Fibroblast of upper back skin (primary cell): ENCODE results near the gene SPOCK3.
"Not testable (repeated sequence)": the region's sequence is repeated elsewhere in the genome, so short reads cannot be mapped to it uniquely, and the experiment has no call there.

Experiments
- DNase-seq: peaks from one replicate; pipeline ENCODE4 v3.0.0-alpha.2; 2013

Gene SPOCK3

DNA sequence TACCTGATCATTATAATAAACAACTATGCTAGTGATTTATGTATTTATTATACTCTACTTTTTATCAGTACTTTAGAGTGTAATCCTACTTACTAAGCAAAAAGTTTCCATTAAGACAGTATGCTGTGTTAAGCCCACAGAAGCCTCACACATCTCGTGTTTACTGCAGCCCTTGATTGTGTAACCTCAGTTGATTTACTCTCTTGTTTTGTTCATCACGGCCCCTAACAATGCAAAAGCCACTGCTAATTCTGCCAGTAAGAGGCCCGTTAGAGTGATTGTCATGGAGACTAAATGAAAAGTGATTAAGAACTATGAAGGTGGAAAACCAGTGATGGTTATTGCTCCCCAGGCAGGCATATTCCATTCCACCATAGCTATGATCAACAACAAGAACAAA lies 436.2 kb downstream of the SPOCK3 start:
- no peak for DNase-seq

- no peak for DNase-seq
Measured at GRCh38 chr4:166777760-166778159, 456.5 kb downstream of the SPOCK3 start.

DNA sequence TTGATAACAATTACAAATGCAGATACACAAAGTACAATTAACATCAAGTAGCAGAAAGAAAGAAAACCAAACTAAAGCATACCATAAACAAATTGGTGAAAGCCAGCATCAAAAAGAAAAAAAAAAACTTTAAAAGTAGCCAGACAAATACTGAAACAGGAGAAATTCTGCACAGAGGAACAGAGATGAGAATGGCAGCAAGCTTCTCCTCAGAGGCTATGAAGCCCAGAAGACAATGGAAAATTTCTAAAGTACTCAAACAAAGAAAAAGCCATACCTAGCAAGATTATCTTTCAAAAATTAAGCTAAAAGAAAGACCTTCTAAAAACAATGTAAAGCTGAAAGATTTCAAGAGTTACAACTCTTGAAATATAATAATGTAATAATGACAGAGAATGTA lies 471.3 kb downstream of the SPOCK3 start:
- no peak for DNase-seq

DNA sequence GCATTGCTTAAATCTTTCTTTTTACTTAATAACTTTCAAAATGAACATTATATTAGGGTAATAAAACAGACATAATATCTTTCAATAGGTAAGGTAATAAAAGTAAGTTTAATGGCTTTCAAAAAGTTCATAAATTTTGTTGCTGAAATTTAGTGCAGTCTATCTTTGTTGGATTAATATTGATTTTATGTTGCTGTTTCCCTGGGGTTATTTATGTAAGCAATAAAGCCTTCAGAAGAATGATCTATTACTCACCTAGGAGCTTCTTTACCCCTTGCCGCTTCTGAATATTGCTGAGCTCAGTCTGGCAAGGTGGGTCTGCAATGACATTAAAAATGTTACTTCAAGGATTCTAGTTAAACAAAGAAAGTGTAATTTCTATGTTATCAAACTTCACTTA lies 492.6 kb downstream of the SPOCK3 start:
- no peak for DNase-seq

DNA sequence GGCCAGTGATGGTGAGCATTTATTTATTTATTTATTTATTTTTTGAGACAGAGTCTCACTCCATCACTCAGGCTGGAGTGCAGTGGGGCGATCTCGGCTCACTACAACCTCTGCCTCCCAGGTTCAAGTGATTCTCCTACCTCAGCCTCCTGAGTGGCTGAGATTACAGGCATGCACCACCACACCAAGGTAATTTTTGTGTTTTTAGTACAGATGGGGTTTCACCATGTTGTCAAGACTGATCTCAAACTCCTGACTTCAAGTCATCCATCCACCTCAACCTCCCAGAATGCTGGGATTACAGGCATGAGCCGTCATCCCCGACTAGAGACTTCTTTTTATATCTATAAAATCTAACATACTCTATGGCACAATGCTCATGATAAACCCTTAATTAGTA lies 495.1 kb downstream of the SPOCK3 start:
- DNase-seq: not testable (repeated sequence)

- DNase-seq: no peak
Measured at GRCh38 chr4:166737430-166737829, 496.9 kb downstream of the SPOCK3 start.

DNA sequence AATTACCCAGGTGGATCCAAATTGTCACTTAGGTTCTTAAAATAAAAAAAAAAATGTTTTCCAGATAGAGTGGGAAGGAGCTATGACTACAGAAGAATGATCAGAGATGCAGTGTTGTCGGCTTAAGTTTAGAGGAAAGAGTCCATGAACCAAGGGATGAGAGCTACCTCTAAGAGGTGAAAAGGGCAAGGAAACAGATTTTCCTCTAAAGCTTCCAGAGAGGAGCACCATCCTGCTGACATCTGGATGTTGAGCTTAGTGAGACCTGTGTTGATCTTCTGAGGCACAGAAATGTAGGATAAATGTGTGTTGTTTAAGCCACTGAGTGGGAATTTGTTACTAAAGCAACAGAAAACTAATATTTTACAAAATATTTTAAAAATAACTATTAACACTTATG lies 498.7 kb downstream of the SPOCK3 start:
- no peak for DNase-seq

GRCh38 chr4:166734797-166735196 lies 499.5 kb downstream of the SPOCK3 start:
- no peak for DNase-seq

DNA sequence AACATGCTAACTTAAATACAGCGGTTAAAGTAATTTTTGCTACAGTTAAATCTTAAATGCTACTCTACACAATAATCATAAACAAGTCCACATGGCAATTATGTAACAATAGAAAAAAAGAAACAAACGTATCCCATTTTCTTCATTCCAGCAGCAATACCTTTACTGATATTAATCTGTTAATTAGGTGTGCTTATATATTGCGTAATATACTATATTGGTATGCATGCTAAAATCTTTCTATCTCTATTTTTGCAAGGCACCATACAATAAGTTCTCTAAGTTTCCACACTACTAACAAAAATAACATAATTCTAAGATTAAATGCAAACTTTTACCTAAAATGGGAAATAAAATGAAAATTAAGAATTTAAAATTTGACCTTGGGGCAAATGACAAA lies 500.6 kb downstream of the SPOCK3 start:
- DNase-seq: no peak

- DNase-seq: no peak
Measured at GRCh38 chr4:166726832-166727231, 507.5 kb downstream of the SPOCK3 start.

DNA sequence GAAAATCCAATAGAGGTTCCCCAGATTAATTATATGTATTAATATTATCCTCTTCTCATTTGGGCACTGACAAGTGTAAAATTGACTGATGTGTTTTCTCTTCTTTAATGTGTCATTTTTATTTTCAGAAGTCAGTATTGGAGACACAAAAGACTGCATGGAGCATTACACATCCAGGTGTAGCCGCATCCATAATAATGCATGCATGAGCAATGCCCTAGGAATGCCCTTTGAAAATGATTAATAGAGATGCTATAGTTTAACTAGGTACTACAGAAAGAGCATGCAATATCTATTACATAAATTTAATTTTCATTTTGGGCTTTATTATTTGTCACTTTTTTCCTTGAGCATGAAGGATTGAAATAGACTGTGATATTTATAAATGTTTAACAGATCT lies 509.9 kb downstream of the SPOCK3 start:
- DNase-seq: no peak

- DNase-seq: no peak
Measured at GRCh38 chr4:166723532-166724140, 510.7 kb downstream of the SPOCK3 start.

DNA sequence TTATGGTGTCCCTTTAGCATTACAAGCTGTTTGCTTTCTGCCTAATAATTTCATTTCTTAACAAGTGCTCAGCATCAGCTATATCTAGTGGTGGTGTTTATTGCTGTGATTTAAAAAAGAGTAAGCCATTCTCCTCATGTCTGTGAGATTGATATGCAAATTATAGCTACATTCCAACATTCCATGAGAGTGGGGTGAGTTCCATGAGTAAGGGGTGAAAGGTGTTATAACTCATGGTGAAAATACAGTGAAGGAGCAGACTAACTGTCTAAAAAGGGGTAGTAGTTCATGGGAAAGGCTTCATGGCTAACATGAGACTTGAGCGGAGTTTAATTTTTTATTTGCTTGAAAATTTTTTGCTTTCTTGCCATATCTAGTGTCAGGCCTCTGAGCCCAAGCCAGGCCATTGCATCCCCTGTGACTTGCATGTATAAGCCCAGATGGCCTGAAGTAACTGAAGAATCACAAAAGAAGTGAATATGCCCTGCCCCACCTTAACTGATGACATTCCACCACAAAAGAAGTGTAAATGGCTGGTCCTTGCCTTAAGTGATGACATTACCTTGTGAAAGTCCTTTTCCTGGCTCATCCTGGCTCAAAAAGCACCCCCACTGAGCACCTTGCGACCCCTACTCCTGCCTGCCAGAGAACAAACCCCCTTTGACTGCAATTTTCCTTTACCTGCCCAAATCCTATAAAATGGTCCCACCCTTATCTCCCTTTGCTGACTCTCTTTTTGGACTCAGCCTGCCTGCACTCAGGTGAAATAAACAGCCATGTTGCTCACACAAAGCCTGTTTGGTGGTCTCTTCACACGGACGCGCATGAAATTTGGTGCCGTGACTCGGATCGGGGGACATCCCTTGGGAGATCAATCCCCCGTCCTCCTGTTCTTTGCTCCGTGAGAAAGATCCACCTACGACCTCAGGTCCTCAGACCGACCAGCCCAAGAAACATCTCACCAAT lies 518.3 kb downstream of the SPOCK3 start:
- DNase-seq: not testable (repeated sequence)

- no peak for DNase-seq
Measured at GRCh38 chr4:166700592-166700991, 533.7 kb downstream of the SPOCK3 start.

DNA sequence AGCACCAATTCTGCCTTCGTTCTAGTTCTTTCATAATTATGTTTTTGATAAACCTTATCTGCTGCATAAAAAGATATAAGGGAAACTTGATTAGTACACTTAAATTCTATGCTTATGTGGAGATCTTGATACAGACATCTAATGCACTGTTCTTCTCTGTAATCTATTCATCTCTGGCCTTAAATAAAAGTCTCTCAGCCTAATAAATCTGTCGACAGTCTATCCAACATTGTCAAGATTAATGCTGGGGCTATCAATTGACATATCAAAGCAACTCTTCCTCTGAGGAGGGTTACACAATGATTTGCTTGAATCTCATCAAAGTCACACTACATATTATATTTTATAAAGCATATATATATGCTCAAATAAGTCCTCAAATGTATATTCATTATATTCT lies 545.5 kb downstream of the SPOCK3 start:
- DNase-seq: no peak

DNA sequence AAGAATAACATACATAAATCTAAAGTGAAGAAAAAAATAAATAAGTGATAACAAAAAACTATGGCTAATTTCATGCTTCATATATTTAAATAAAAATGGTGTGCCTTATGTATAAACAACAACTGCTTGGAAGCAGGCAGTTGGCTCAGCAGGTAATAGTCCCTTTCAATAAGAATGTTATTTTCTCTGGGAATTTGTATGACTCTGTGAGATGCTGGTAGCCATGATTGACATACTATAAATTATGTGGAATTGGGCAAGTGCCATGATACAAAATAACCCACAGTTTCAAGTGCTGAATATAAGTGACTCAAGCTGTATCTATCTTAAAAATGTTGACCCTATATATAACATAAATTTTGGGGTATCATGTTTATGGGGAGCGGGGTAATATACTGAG lies 546.5 kb downstream of the SPOCK3 start:
- no peak for DNase-seq
